ENCODE measurements around the gene ZNF775. TPM values are rescaled to one million over a fixed set of nuclear protein-coding genes. Genes with fewer than 3 reads are reported as not detected.

ZNF775 gene
- total and polyA plus RNA-seq, 2 of the 13 experiments (the other 11 are each of a cell fraction or from before 2014, with no cell fraction given), result 3.1 to 3.2 TPM

GRCh38 chr7:150383710-150384397, 4.7 kb downstream of the ZNF775 start (continued):
- TF ChIP-seq ZNF687 (CRISPR knock-in tag; IDR thresholded peaks at IDR 0.05), result peak; percentile 97
- 0 out of 2 replicates have a peak, but pooled peaks have one; percentile 79 for TF ChIP-seq PCBP1 (IDR thresholded peaks at IDR 0.05; ENCODE audit: borderline replicate concordance, low read depth, low read length)
- TF ChIP-seq RFX1 (IDR thresholded peaks at IDR 0.05), result peak; percentile 94
- peak; percentile 90 for TF ChIP-seq SKI (IDR thresholded peaks at IDR 0.05; ENCODE audit: partially characterized antibody)
- TF ChIP-seq, protein P1, sequence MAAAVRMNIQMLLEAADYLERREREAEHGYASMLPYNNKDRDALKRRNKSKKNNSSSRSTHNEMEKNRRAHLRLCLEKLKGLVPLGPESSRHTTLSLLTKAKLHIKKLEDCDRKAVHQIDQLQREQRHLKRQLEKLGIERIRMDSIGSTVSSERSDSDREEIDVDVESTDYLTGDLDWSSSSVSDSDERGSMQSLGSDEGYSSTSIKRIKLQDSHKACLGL (CRISPR knock-in tag; IDR thresholded peaks at IDR 0.05), result 0 out of 2 replicates have a peak, but pooled peaks have one; percentile 1
- TF ChIP-seq NAIF1 (CRISPR knock-in tag; IDR thresholded peaks at IDR 0.05; ENCODE audit: borderline replicate concordance), result no peak; the same call in 1 of the 2 replicates
- TF ChIP-seq RBFOX2 (IDR thresholded peaks at IDR 0.05; ENCODE audit: low read depth, low read length), result peak; percentile 90
- peak; percentile 52; the same call in 1 of the 2 replicates for TF ChIP-seq NRL (CRISPR knock-in tag; IDR thresholded peaks at IDR 0.05; ENCODE audit: borderline replicate concordance)
- peak; percentile 57 for TF ChIP-seq NCOA2 (CRISPR knock-in tag; IDR thresholded peaks at IDR 0.05)
- TF ChIP-seq FOXP4 (CRISPR knock-in tag; IDR thresholded peaks at IDR 0.05), result peak; percentile 77
- peak; percentile 35; the same call in 1 of the 2 replicates for TF ChIP-seq KAT8 (CRISPR knock-in tag; IDR thresholded peaks at IDR 0.05)
- TF ChIP-seq ZFX (CRISPR knock-in tag; IDR thresholded peaks at IDR 0.05; ENCODE audit: low read depth), result peak; percentile 96
- no peak for TF ChIP-seq MTF1 (CRISPR knock-in tag; IDR thresholded peaks at IDR 0.05)
- TF ChIP-seq, protein P2, sequence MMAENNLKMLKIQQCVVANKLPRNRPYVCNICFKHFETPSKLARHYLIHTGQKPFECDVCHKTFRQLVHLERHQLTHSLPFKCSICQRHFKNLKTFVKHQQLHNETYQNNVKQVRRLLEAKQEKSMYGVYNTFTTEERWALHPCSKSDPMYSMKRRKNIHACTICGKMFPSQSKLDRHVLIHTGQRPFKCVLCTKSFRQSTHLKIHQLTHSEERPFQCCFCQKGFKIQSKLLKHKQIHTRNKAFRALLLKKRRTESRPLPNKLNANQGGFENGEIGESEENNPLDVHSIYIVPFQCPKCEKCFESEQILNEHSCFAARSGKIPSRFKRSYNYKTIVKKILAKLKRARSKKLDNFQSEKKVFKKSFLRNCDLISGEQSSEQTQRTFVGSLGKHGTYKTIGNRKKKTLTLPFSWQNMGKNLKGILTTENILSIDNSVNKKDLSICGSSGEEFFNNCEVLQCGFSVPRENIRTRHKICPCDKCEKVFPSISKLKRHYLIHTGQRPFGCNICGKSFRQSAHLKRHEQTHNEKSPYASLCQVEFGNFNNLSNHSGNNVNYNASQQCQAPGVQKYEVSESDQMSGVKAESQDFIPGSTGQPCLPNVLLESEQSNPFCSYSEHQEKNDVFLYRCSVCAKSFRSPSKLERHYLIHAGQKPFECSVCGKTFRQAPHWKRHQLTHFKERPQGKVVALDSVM (CRISPR knock-in tag; IDR thresholded peaks at IDR 0.05), result peak; percentile 77
- TF ChIP-seq ZNF607 (CRISPR knock-in tag; IDR thresholded peaks at IDR 0.05; ENCODE audit: borderline replicate concordance), result 0 out of 2 replicates have a peak, but pooled peaks have one; percentile 38
- peak; percentile 59 for TF ChIP-seq KDM6A (CRISPR knock-in tag; IDR thresholded peaks at IDR 0.05; ENCODE audit: low read depth)
- TF ChIP-seq HNRNPK (IDR thresholded peaks at IDR 0.05; ENCODE audit: low read depth, low read length, poor library complexity, severe bottlenecking), result no peak
- no peak for TF ChIP-seq FLYWCH1 (CRISPR knock-in tag; IDR thresholded peaks at IDR 0.05)
- TF ChIP-seq ZSCAN30 (CRISPR knock-in tag; IDR thresholded peaks at IDR 0.05), result peak; percentile 67; the same call in 1 of the 2 replicates
- TF ChIP-seq ZNF501 (CRISPR knock-in tag; IDR thresholded peaks at IDR 0.05), result peak; percentile 56; the same call in 1 of the 2 replicates
- peak; percentile 57; the same call in 1 of the 2 replicates for TF ChIP-seq GATA4 (IDR thresholded peaks at IDR 0.05; ENCODE audit: borderline replicate concordance, low read depth)
